AG20443 (cell line): ENCODE data around the gene HSPG2.
"Not testable (repeated sequence)": the region's sequence is repeated elsewhere in the genome, so short reads cannot be mapped to it uniquely, and the experiment has no call there.

Source experiments
- DNase-seq: peaks from one replicate; pipeline ENCODE4 v3.0.0; 2012; ENCODE audit warnings: low spot score, mixed read lengths

The HSPG2 gene

GRCh38 chr1:21783679-21784603 lies 153.2 kb downstream of the HSPG2 start:
- DNase-seq = peak; percentile 41

- DNase-seq = peak; percentile 98
Measured at GRCh38 chr1:21782868-21783678, 154.0 kb downstream of the HSPG2 start, which contains the start of gene USP48. TSS of gene USP48 (minus strand) at chr1:21783149. CDS start at chr1:21782957, 192 bp downstream.

GRCh38 chr1:21782349-21782867 lies 154.7 kb downstream of the HSPG2 start:
- DNase-seq = peak; percentile 38

GRCh38 chr1:21781815-21782348 lies 155.2 kb downstream of the HSPG2 start:
- DNase-seq = peak; percentile 45

- no peak for DNase-seq
Measured at GRCh38 chr1:21779613-21780521, 157.2 kb downstream of the HSPG2 start.

- DNase-seq = no peak
Measured at GRCh38 chr1:21778405-21778727, 158.7 kb downstream of the HSPG2 start.

- DNase-seq = not testable (repeated sequence)
Measured at GRCh38 chr1:21776925-21777324, 160.2 kb downstream of the HSPG2 start.

GRCh38 chr1:21775985-21776562 lies 161.0 kb downstream of the HSPG2 start:
- no peak for DNase-seq

- no peak for DNase-seq
Measured at GRCh38 chr1:21775550-21775914, 161.6 kb downstream of the HSPG2 start.

- no peak for DNase-seq
Measured at GRCh38 chr1:21774835-21775549, 162.1 kb downstream of the HSPG2 start.

GRCh38 chr1:21773585-21773984 lies 163.5 kb downstream of the HSPG2 start:
- DNase-seq = no peak
